Heart left ventricle (tissue), 16 donors: Measurements from ENCODE around the gene TRDMT1. TPM values are rescaled to one million over a fixed set of nuclear protein-coding genes. Genes with fewer than 3 reads are reported as not detected.

Experiments used
- ATAC-seq, 4 donors: fragments of 200-7000 bp; cut with Tn5 transposase; one replicate each; pipeline ENCODE4 v1.9.1; 2020 to 2022; ENCODE audit warnings: moderate library complexity in 4 of 4, mild to moderate bottlenecking in 3 of 4, moderate number of reproducible peaks in 1 of 4
- DNase-seq, 5 donors: peaks; one replicate each; pipeline ENCODE4 v3.0.0-alpha.2; 2020
- H3K27ac ChIP-seq, 12 donors: fragments of 200-600 bp; sonication (generic) in 4 of 12; one replicate each; pipeline versions ENCODE4 v1.5.0 to v1.8.0; 2016 to 2022; ENCODE audit warnings: mild to moderate bottlenecking in 2 of 12
- H3K27me3 ChIP-seq, 9 donors: fragments of 200-600 bp; sonication (generic) in 2 of 9; one replicate each; pipeline versions ENCODE4 v1.5.1 to v1.8.0; 2016 to 2022; ENCODE audit warnings: mild to moderate bottlenecking in 3 of 9
- H3K36me3 ChIP-seq, 9 donors: fragments of 200-600 bp; sonication (generic) in 2 of 9; one replicate each; pipeline versions ENCODE4 v1.5.0 to v1.8.0; 2018 to 2022; ENCODE audit warnings: mild to moderate bottlenecking in 2 of 9
- H3K4me1 ChIP-seq, 12 donors: fragments of 200-600 bp; sonication (generic) in 4 of 12; one replicate each; pipeline versions ENCODE4 v1.5.0 to v1.8.0; 2016 to 2022; ENCODE audit warnings: mild to moderate bottlenecking in 3 of 12
- H3K4me3 ChIP-seq, 12 donors: fragments of 200-600 bp; sonication (generic) in 4 of 12; one replicate each; pipeline versions ENCODE4 v1.5.0 to v1.8.0; 2017 to 2022; ENCODE audit warnings: mild to moderate bottlenecking in 9 of 12, moderate library complexity in 4 of 12
- H3K9me3 ChIP-seq, 12 donors: fragments of 200-600 bp; sonication (generic) in 4 of 12; one replicate each; pipeline versions ENCODE4 v1.5.0 to v1.8.0; 2016 to 2022; ENCODE audit warnings: mild to moderate bottlenecking in 1 of 12
- POLR2A ChIP-seq, 2 donors: fragments of 450-650 bp; IDR thresholded peaks; one replicate each; pipeline ENCODE4 v1.6.1; 2017; ENCODE audit warnings: antibody characterized with exemption in 2 of 2, mild to moderate bottlenecking in 2 of 2, moderate library complexity in 2 of 2
- WGBS, 4 donors: extraction: QIAGEN DNeasy Blood & Tissue Kit in 2 of 4; methylation state at CpG; one replicate each; pipeline versions ENCODE4 v1.1.5 to v1.1.7; 2013 to 2018; 5-methylcytosine and 5-hydroxymethylcytosine counted together
- intact Hi-C, 10 donors: fragments of 100-400 bp; cut with DNase I; formaldehyde crosslinking; loops; one replicate each; pipeline versions ENCODE4 v1.11.1 to v1.14.2; 2022
- polyA plus RNA-seq, 2 donors: library from polyadenylated mRNA; stranded (reverse); fragments of 200-250 nt; gene quantifications; one replicate each; pipeline ENCODE4 v1.2.3, GENCODE V29; 2013
- total RNA-seq, 9 donors: library from RNA; depleted of rRNA in 2 of 9; stranded (reverse); fragments of >200 nt in 2 of 9; fragmentation: NEBNext Ultra II Directional in 3 of 9; extraction: Animal tissue kit (Norgen Biotek cat#: 25700) in 3 of 9; gene quantifications; one replicate each; pipeline versions ENCODE4 v1.1.0 to v1.2.4, GENCODE V29; 2016 to 2023
- TF ChIP-seq, protein P1 (sequence below), 12 donors: fragments of 200-600 bp; sonication (generic) in 4 of 12; IDR thresholded peaks; one replicate each; pipeline versions ENCODE4 v1.5.0 to v1.8.0; 2018 to 2022; ENCODE audit warnings: antibody characterized with exemption in 12 of 12, mild to moderate bottlenecking in 5 of 12
- donor health status: ischemic (EF 13 %, LVEDD 7.1; RV severe dilation, severe dysfunction).
- donor health status: healthy with polysubstance abuse.
- donor health status: DM: no; HTN: yes; CAD: no.
- donor health status: DM: no; HTN: no; CAD: no.
- donor health status: ischemic (EF 25% LVEDD 6.9; RV normal size, moderate dysfunction).
- donor health status: ischemic (EF 25% LVEDD 5.7; RV mildly dilated, moderate dysfunction).
- donor health status: healthy.
- donor health status: DM: yes; HTN: yes; CAD: no.
- donor health status: ischemic (EF 35%, LVEDD 5.7; RV mildly dilated, moderate dysfunction).
- donor health status: nonischemic (EF 11% LVEDD 7.7; RV severe dilation, severe dysfunction).
- donor health status: DM: yes; HTN: yes; CAD: no.
- donor health status: PGD.
- donor health status: ischemic (EF 29% LVEDD 5.4; RV normal size, mild dysfunction).
- donor health status: nonischemic (EF 23%, LVEDD 6.1; RV moderate dilation, normal function).

TRDMT1 gene
- total and polyA plus RNA-seq, 11 donors, result 1.8 to 6.0 (median 3.5) TPM

DNA sequence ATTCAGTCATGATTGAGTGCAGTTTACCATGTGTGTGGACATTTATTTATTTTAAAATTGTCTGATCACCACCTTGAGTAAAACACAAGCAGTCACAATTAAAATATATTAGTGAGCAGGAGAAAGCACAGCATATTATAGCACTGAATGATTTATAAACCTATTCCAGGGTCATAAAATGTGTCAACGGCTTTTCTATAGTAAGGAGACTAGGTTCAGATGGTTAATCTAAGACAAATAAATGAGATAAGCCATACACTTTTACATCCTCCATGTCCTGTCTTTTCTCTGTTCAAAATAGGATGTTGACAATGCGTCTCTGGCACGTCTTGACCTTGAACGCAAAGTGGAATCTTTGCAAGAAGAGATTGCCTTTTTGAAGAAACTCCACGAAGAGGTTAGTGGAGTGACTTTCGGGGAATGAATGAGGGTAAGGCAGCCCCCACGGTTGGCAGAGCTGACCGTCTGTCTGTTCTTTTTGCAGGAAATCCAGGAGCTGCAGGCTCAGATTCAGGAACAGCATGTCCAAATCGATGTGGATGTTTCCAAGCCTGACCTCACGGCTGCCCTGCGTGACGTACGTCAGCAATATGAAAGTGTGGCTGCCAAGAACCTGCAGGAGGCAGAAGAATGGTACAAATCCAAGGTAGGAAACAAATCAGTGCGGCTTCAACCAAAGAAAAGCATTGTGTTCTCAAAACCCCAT lies 32.0 kb upstream of the TRDMT1 start:
- Histone ChIP-seq H3K4me3 (peak overlapping the region in 10 of 12 donors; percentile 7 to 99 (median 90)), H3K36me3 (peaks cover 0 to 87% (median 76%) of the 10 kb centered on the region in 9 donors), H3K4me1 (peaks cover 0 to 70% (median 44%) of the 10 kb centered on the region in 12 donors), H3K27me3 (peaks cover 0 to 15% (median 0%) of the 10 kb centered on the region in 9 donors), H3K27ac (peak overlapping the region in 8 of 12 donors; percentile 10 to 99 (median 36)), H3K9me3 (no peaks in the 10 kb centered on the region)
- no peak for ATAC-seq
- intact Hi-C loops, result loop anchor here in 3 of 10 donors (5.0 to 10.0 kb wide), 3 partner anchors 226 to 239 kb away; no protein-coding TSS in a partner anchor
- WGBS, 4 donors, result 44 to 61% (median 56%) methylated on average over 14 of the region's 14 CpGs
- peak in 1 of 5 donors; percentile 45 for DNase-seq
- TF ChIP-seq, protein P1, sequence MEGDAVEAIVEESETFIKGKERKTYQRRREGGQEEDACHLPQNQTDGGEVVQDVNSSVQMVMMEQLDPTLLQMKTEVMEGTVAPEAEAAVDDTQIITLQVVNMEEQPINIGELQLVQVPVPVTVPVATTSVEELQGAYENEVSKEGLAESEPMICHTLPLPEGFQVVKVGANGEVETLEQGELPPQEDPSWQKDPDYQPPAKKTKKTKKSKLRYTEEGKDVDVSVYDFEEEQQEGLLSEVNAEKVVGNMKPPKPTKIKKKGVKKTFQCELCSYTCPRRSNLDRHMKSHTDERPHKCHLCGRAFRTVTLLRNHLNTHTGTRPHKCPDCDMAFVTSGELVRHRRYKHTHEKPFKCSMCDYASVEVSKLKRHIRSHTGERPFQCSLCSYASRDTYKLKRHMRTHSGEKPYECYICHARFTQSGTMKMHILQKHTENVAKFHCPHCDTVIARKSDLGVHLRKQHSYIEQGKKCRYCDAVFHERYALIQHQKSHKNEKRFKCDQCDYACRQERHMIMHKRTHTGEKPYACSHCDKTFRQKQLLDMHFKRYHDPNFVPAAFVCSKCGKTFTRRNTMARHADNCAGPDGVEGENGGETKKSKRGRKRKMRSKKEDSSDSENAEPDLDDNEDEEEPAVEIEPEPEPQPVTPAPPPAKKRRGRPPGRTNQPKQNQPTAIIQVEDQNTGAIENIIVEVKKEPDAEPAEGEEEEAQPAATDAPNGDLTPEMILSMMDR (IDR thresholded peaks at IDR 0.05), result no peak
- TF ChIP-seq POLR2A (IDR thresholded peaks at IDR 0.05), result no peak

DNA sequence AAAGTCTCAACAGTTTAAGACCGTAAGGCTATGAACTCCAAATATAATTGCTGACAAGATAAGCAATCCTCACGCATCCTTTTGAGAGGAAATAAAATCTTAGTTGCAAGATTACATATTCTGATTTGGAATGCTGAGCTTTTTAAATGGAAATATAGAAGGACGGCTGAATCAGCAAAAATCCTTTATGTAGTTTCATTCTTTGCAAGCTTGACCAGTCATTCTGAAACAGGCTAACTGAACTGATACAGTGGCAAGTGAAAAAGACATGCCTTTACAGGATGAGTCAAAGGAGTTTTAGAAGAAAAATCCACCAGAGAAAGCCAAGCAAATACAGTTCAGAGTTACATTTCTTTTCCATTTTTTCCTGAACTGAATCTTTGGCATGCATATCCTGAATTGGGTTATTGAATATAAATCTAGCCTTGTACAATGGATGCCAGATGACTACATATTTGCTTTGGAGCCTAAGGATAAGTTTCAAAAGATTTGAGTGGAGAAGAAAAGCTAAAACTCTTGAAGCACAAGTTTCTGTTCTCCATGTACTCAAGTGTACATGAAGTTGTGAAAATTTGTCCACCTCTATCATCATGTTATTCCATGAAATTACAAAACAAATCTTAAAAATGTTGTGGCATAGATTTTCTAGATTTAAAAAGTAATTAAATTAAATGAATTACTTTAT lies 30.9 kb upstream of the TRDMT1 start:
- H3K4me1 ChIP-seq, result peaks cover 0 to 65% (median 47%) of the 10 kb centered on the region in 12 donors
- peaks cover 0 to 79% (median 68%) of the 10 kb centered on the region in 9 donors for H3K36me3 ChIP-seq
- whole genome bisulfite sequencing, 4 donors, result 34 to 60% (median 59%) methylated on average over 3 of the region's 3 CpGs
- DNase-seq (no peak), ATAC-seq (no peak)
- intact Hi-C loops, result loop anchor here in 3 of 10 donors (5.0 to 10.0 kb wide), 3 partner anchors 225 to 238 kb away; no protein-coding TSS in a partner anchor
- no peaks in the 10 kb centered on the region for H3K9me3 ChIP-seq
- TF ChIP-seq, protein P1 (IDR thresholded peaks at IDR 0.05), result no peak
- TF ChIP-seq POLR2A (IDR thresholded peaks at IDR 0.05), result no peak
- H3K27ac ChIP-seq, result peak overlapping the region in 7 of 12 donors; percentile 2 to 99 (median 31)
- H3K27me3 ChIP-seq, result peaks cover 0 to 17% (median 0%) of the 10 kb centered on the region in 9 donors
- peak overlapping the region in 10 of 12 donors; percentile 7 to 99 (median 90) for H3K4me3 ChIP-seq

DNA sequence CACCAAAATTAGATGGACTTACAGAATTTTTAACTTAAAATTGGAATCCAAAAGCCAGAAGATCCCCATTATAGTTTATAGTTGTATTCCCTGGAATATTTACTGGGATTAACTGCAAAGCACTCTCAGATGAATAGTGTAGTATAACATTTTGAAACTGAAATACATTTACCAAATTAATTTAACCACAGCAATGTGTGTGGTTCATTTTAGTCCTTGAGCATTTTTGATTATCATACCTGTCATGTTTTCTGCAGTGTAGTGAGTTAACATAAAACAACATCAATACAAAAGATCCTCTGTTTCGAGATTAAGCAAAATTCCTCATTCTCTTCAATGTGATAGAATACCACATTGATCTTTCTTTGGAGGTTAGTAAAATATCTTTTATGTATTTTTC lies 30.3 kb upstream of the TRDMT1 start:
- intact Hi-C loops, result loop anchor here in 5 of 10 donors (2.0 to 10.0 kb wide), 4 partner anchors 31 to 237 kb away; partner anchors contain the start of gene TRDMT1 (in 2 of the 5)
- WGBS, 4 donors, result 62 to 69% (median 66%) methylated on average over 1 of the region's 1 CpG
- DNase-seq (no peak), ATAC-seq (no peak)
- no peak for TF ChIP-seq POLR2A (IDR thresholded peaks at IDR 0.05)
- TF ChIP-seq, protein P1 (IDR thresholded peaks at IDR 0.05), result no peak
- peak overlapping the region; percentile 7 to 99 (median 90) for H3K4me3 ChIP-seq
- H3K27ac ChIP-seq, result peak overlapping the region in 6 of 12 donors; percentile 98 to 99 (median 98)
- H3K27me3 ChIP-seq, result peaks cover 0 to 17% (median 0%) of the 10 kb centered on the region in 9 donors
- H3K9me3 ChIP-seq, result no peaks in the 10 kb centered on the region
- peaks cover 0 to 73% (median 62%) of the 10 kb centered on the region in 9 donors for H3K36me3 ChIP-seq
- peaks cover 0 to 71% (median 51%) of the 10 kb centered on the region in 12 donors for H3K4me1 ChIP-seq
